Tibial nerve (tissue), 4 donors: Measurements from ENCODE around the gene FAM120B. TPM values are rescaled to one million over a fixed set of nuclear protein-coding genes. Genes with fewer than 3 reads are reported as not detected.

Experiments used
- DNase-seq, 2 donors: peaks; one replicate each; pipeline ENCODE4 v3.0.0-alpha.2; 2019; ENCODE audit warnings: low spot score in 2 of 2
- H3K27ac ChIP-seq, 4 donors: fragments of 200-600 bp; sonication (generic) in 3 of 4; one replicate each; pipeline ENCODE4 v1.5.1; 2017 to 2019; ENCODE audit warnings: mild to moderate bottlenecking in 1 of 4
- H3K27me3 ChIP-seq, 2 donors: fragments of 200-600 bp; sonication (generic) in 1 of 2; one replicate each; pipeline versions ENCODE4 v1.5.1 to v1.6.0; 2017 to 2019
- H3K36me3 ChIP-seq, 3 donors: fragments of 200-600 bp; sonication (generic); one replicate each; pipeline ENCODE4 v1.5.1; 2018 to 2019
- H3K4me1 ChIP-seq, 4 donors: fragments of 200-600 bp; sonication (generic) in 3 of 4; one replicate each; pipeline ENCODE4 v1.5.1; 2017 to 2019
- H3K4me3 ChIP-seq, 4 donors: fragments of 200-600 bp; sonication (generic) in 3 of 4; one replicate each; pipeline ENCODE4 v1.5.1; 2017 to 2019; ENCODE audit warnings: mild to moderate bottlenecking in 1 of 4, moderate library complexity in 1 of 4
- H3K9me3 ChIP-seq, 4 donors: fragments of 200-600 bp; sonication (generic) in 3 of 4; one replicate each; pipeline ENCODE4 v1.5.1; 2017 to 2019
- CTCF ChIP-seq, 5 experiments: fragments of 200-600 bp in 3 of 5; fragments of 450-650 bp in 2 of 5; sonication (generic) in 3 of 5; IDR thresholded peaks; one replicate each; pipeline ENCODE4 v1.5.1; 2016 to 2019; ENCODE audit warnings: antibody characterized with exemption in 5 of 5, mild to moderate bottlenecking in 3 of 5, moderate library complexity in 2 of 5
- EP300 ChIP-seq, 2 donors: sonication (generic); formaldehyde crosslinking; IDR thresholded peaks; one replicate each; pipeline ENCODE4 v1.6.1; 2017; ENCODE audit warnings: antibody characterized with exemption in 2 of 2, mild to moderate bottlenecking in 1 of 2
- POLR2A ChIP-seq, 2 donors: fragments of 450-650 bp; IDR thresholded peaks; one replicate each; pipeline ENCODE4 v1.6.1; 2017; ENCODE audit warnings: antibody characterized with exemption in 2 of 2, mild to moderate bottlenecking in 2 of 2, moderate library complexity in 2 of 2
- WGBS, 2 donors: methylation state at CpG; one replicate each; pipeline ENCODE4 v1.1.5; 2018; 5-methylcytosine and 5-hydroxymethylcytosine counted together
- total RNA-seq, 4 donors: library from RNA; depleted of rRNA; stranded (reverse); fragments of >200 nt; gene quantifications; one replicate each; pipeline ENCODE4 v1.1.0, GENCODE V29; 2016

The FAM120B gene
- total RNA-seq, 4 donors from 2014 or later: 26.0 to 35.4 (median 32.1) TPM

GRCh38 chr6:170443151-170443662, 136.6 kb downstream of the FAM120B start:
- H3K27ac ChIP-seq: no peak overlapping the region
- peaks cover 0 to 27% (median under 1%) of the 10 kb centered on the region in 4 donors for H3K4me1 ChIP-seq
- H3K27me3 ChIP-seq: no peaks in the 10 kb centered on the region
- no peak overlapping the region for H3K4me3 ChIP-seq
- H3K9me3 ChIP-seq: no peaks in the 10 kb centered on the region
- TF ChIP-seq CTCF (IDR thresholded peaks at IDR 0.05) (no peak), EP300 (IDR thresholded peaks at IDR 0.05) (no peak), POLR2A (IDR thresholded peaks at IDR 0.05) (no peak)
- DNase-seq: no peak
- 88 to 91% methylated on average over 6 to 8 of the region's 8 CpGs for WGBS, 2 donors
- H3K36me3 ChIP-seq: no peaks in the 10 kb centered on the region

- no peak for TF ChIP-seq EP300 (IDR thresholded peaks at IDR 0.05)
- TF ChIP-seq CTCF (IDR thresholded peaks at IDR 0.05): no peak
- no peak for TF ChIP-seq POLR2A (IDR thresholded peaks at IDR 0.05)
- Histone ChIP-seq H3K9me3 (no peaks in the 10 kb centered on the region), H3K27ac (no peak overlapping the region), H3K36me3 (no peaks in the 10 kb centered on the region), H3K27me3 (no peaks in the 10 kb centered on the region), H3K4me1 (peaks cover 0 to 18% (median 0%) of the 10 kb centered on the region in 4 donors), H3K4me3 (no peak overlapping the region)
- DNase-seq: no peak
- 81 to 92% methylated on average over 13 to 18 of the region's 18 CpGs for WGBS, 2 donors
These were observed 137.6 kb downstream of the FAM120B start for GRCh38 chr6:170444056-170444591.

- Histone ChIP-seq H3K9me3 (no peaks in the 10 kb centered on the region), H3K4me3 (no peak overlapping the region), H3K27ac (peak overlapping the region in 1 of 4 donors; percentile 42), H3K27me3 (no peaks in the 10 kb centered on the region), H3K4me1 (peaks cover 0 to 11% (median 0%) of the 10 kb centered on the region in 4 donors), H3K36me3 (no peaks in the 10 kb centered on the region)
- TF ChIP-seq POLR2A (IDR thresholded peaks at IDR 0.05) (no peak), CTCF (IDR thresholded peaks at IDR 0.05) (no peak), EP300 (IDR thresholded peaks at IDR 0.05) (no peak)
- 68 to 80% methylated on average over 12 to 13 of the region's 15 CpGs for WGBS, 2 donors
- no peak for DNase-seq
These were observed 138.3 kb downstream of the FAM120B start for GRCh38 chr6:170444811-170445211.

- H3K4me3 ChIP-seq: no peak overlapping the region
- no peaks in the 10 kb centered on the region for H3K36me3 ChIP-seq
- no peaks in the 10 kb centered on the region for H3K9me3 ChIP-seq
- H3K27me3 ChIP-seq: no peaks in the 10 kb centered on the region
- peak overlapping the region in 1 of 4 donors; percentile 54 for H3K27ac ChIP-seq
- DNase-seq: peak in 1 of 2 donors; percentile 39
- peaks cover 0 to 10% (median 0%) of the 10 kb centered on the region in 4 donors for H3K4me1 ChIP-seq
- TF ChIP-seq EP300 (IDR thresholded peaks at IDR 0.05): peak in 1 of 2 donors; percentile 36
- TF ChIP-seq POLR2A (IDR thresholded peaks at IDR 0.05): no peak
- TF ChIP-seq CTCF (IDR thresholded peaks at IDR 0.05): no peak
- WGBS, 2 donors: 70 to 75% methylated on average over 17 of the region's 17 CpGs
These were observed 138.9 kb downstream of the FAM120B start for GRCh38 chr6:170445487-170445886.

- Histone ChIP-seq H3K9me3 (no peaks in the 10 kb centered on the region), H3K27me3 (no peaks in the 10 kb centered on the region), H3K36me3 (no peaks in the 10 kb centered on the region), H3K4me3 (no peak overlapping the region), H3K4me1 (peaks cover 0 to 7% (median 0%) of the 10 kb centered on the region in 4 donors), H3K27ac (peak overlapping the region in 2 of 4 donors; percentile 17 to 54)
- TF ChIP-seq POLR2A (IDR thresholded peaks at IDR 0.05) (no peak), CTCF (IDR thresholded peaks at IDR 0.05) (no peak), EP300 (IDR thresholded peaks at IDR 0.05) (no peak)
- no peak for DNase-seq
- WGBS, 2 donors: 74 to 80% methylated on average over 9 of the region's 9 CpGs
These were observed 139.4 kb downstream of the FAM120B start for GRCh38 chr6:170445971-170446370.
